Lower leg skin (tissue), 3 donors: ENCODE measurements around the gene PTPRU.

Experiments used
- CTCF ChIP-seq, 3 donors: fragments of 450-650 bp; IDR thresholded peaks; one replicate each; pipeline ENCODE4 v1.5.1; 2016; ENCODE audit warnings: antibody characterized with exemption in 3 of 3, mild to moderate bottlenecking in 3 of 3, moderate library complexity in 2 of 3
- POLR2A ChIP-seq, 2 donors: fragments of 450-650 bp; IDR thresholded peaks; one replicate each; pipeline ENCODE4 v1.6.1; 2016 to 2017; ENCODE audit warnings: antibody characterized with exemption in 2 of 2, mild to moderate bottlenecking in 1 of 2, moderate library complexity in 1 of 2

GRCh38 chr1:29224356-29224837 is 11.9 kb upstream of the PTPRU start:
- no peak for TF ChIP-seq POLR2A (IDR thresholded peaks at IDR 0.05)
- no peak for TF ChIP-seq CTCF (IDR thresholded peaks at IDR 0.05)
